Endothelial cell (in vitro differentiated cells): ENCODE data around the gene FUT6. TPM values are rescaled to one million over a fixed set of nuclear protein-coding genes. Genes with fewer than 3 reads are reported as not detected.
A peak's percentile ranks its signal among the peaks of the same experiment; 100 is the strongest.

ENCODE experiments used
- DNase-seq: peaks from one replicate; pipeline ENCODE4 v3.0.0; 2021; ENCODE audit warnings: low spot score
- H3K27ac Mint-ChIP-seq: one replicate; pipeline ENCODE4 v1.8.0; 2021; ENCODE audit warnings: mixed read lengths, inconsistent platforms; ENCODE audit not compliant: unreplicated experiment
- H3K27me3 Mint-ChIP-seq: one replicate; pipeline ENCODE4 v1.8.0; 2021; ENCODE audit warnings: mild to moderate bottlenecking, moderate library complexity, mixed read lengths, inconsistent platforms; ENCODE audit not compliant: unreplicated experiment
- H3K36me3 Mint-ChIP-seq: one replicate; pipeline ENCODE4 v1.8.0; 2021; ENCODE audit warnings: mild to moderate bottlenecking, low read depth, mixed read lengths, inconsistent platforms; ENCODE audit not compliant: unreplicated experiment
- H3K4me1 Mint-ChIP-seq: one replicate; pipeline ENCODE4 v1.8.0; 2021; ENCODE audit warnings: mild to moderate bottlenecking, mixed read lengths, inconsistent platforms; ENCODE audit not compliant: unreplicated experiment
- H3K4me3 Mint-ChIP-seq: one replicate; pipeline ENCODE4 v1.8.0; 2021; ENCODE audit warnings: mild to moderate bottlenecking, mixed read lengths, inconsistent platforms; ENCODE audit not compliant: unreplicated experiment
- H3K9me3 Mint-ChIP-seq: one replicate; pipeline ENCODE4 v1.8.0; 2021; ENCODE audit warnings: mixed read lengths, inconsistent platforms; ENCODE audit not compliant: unreplicated experiment
- CTCF ChIP-seq: fragments of 200-600 bp; sonication (generic); IDR thresholded peaks from one replicate; pipeline ENCODE4 v1.5.0; 2021; ENCODE audit warnings: antibody characterized with exemption; ENCODE audit not compliant: unreplicated experiment
- total RNA-seq: library from RNA; stranded (reverse); fragmentation: NEBNext Ultra II Directional; extraction: Animal tissue kit (Norgen Biotek cat#: 25700); gene quantifications from one replicate; pipeline ENCODE4 v1.2.1, GENCODE V29; 2021; ENCODE audit not compliant: unreplicated experiment

The FUT6 gene
- total RNA-seq, 1 donor from 2014 or later = 0.18 TPM

- Mint-ChIP-seq H3K27me3 (peaks cover 14% of the 10 kb centered on the region), H3K9me3 (no peaks in the 10 kb centered on the region), H3K36me3 (peaks cover 17% of the 10 kb centered on the region), H3K4me1 (peaks cover 11% of the 10 kb centered on the region), H3K4me3 (peak overlapping the region; percentile 99), H3K27ac (peak overlapping the region; percentile 99)
- TF ChIP-seq CTCF = no peak
- DNase-seq = no peak
Observed at GRCh38 chr19:5789886-5790558, 49.5 kb downstream of the FUT6 start.

- H3K27ac Mint-ChIP-seq = no peak overlapping the region
- no peaks in the 10 kb centered on the region for H3K9me3 Mint-ChIP-seq
- H3K27me3 Mint-ChIP-seq = peaks cover 14% of the 10 kb centered on the region
- peaks cover 11% of the 10 kb centered on the region for H3K4me1 Mint-ChIP-seq
- peaks cover 17% of the 10 kb centered on the region for H3K36me3 Mint-ChIP-seq
- no peak for DNase-seq
- peak overlapping the region; percentile 42 for H3K4me3 Mint-ChIP-seq
- no peak for TF ChIP-seq CTCF
Observed at GRCh38 chr19:5789351-5789761, 50.1 kb downstream of the FUT6 start.

- peaks cover 11% of the 10 kb centered on the region for H3K4me1 Mint-ChIP-seq
- H3K9me3 Mint-ChIP-seq = no peaks in the 10 kb centered on the region
- TF ChIP-seq CTCF = no peak
- H3K36me3 Mint-ChIP-seq = peaks cover 17% of the 10 kb centered on the region
- H3K4me3 Mint-ChIP-seq = peak overlapping the region; percentile 57
- DNase-seq = no peak
- peaks cover 14% of the 10 kb centered on the region for H3K27me3 Mint-ChIP-seq
- H3K27ac Mint-ChIP-seq = no peak overlapping the region
Observed at GRCh38 chr19:5788422-5788821, 51.1 kb downstream of the FUT6 start.

GRCh38 chr19:5787409-5788182 is 51.9 kb downstream of the FUT6 start:
- Mint-ChIP-seq H3K27me3 (peaks cover 14% of the 10 kb centered on the region), H3K36me3 (peaks cover 17% of the 10 kb centered on the region), H3K27ac (no peak overlapping the region), H3K9me3 (no peaks in the 10 kb centered on the region), H3K4me3 (no peak overlapping the region), H3K4me1 (peaks cover 11% of the 10 kb centered on the region)
- no peak for DNase-seq
- no peak for TF ChIP-seq CTCF
